K562 (cell line): ENCODE data around the gene CAMK2B. TPM values are rescaled to one million over a fixed set of nuclear protein-coding genes. Genes with fewer than 3 reads are reported as not detected.

Experiments used
- ATAC-seq: fragments of 200-7000 bp; cut with Tn5 transposase; 3 replicates; pipeline ENCODE4 v1.9.1; 2020; ENCODE audit warnings: moderate library complexity
- BruUV-seq: library from RNA; stranded (reverse); fragments of 400-500 nt; replicated peaks from 2 replicates; lab custom pipeline; 2021; lab: Mats Ljungman, UMichigan
- CTCF ChIA-PET: fragments of 300-600 bp; formaldehyde crosslinking; extraction: SDS; loops from one replicate; lab custom pipeline; 2021; ENCODE audit warnings: low intra/inter-chr PET ratio; lab: Yijun Ruan, JAX
- POLR2A ChIA-PET: fragments of 300-600, 350-650 bp; sonication (Branson Sonifier 250); formaldehyde crosslinking; extraction: SDS; loops from one replicate; lab custom pipeline; 2021; ENCODE audit warnings: antibody characterized with exemption, inconsistent platforms; lab: Yijun Ruan, JAX
- DNase-seq, 4 experiments: peaks; one replicate each; pipeline versions ENCODE4 v3.0.0 to v3.0.0-alpha.2; 2011 to 2018; ENCODE audit warnings: low spot score in 3 of 4, mixed read lengths in 3 of 4; ENCODE audit errors: extremely low read depth in 1 of 4
- FAIRE-seq: peaks from 2 replicates; lab custom pipeline; 2011; peaks lifted over from hg19 to GRCh38; lab: Jason Lieb, UNC
- H2AFZ ChIP-seq: 2 replicates; pipeline ENCODE4 v1.6.0; 2011; ENCODE audit warnings: low read depth, low read length, control low read depth, inconsistent platforms
- H3K27ac ChIP-seq: fragments of 200-600 bp; 3 replicates; pipeline ENCODE4 v1.8.0; 2011; ENCODE audit warnings: low read depth, mild to moderate bottlenecking, control low read depth, inconsistent platforms, low read length, moderate library complexity, mixed read lengths; ENCODE audit errors: extremely low read depth
- H3K27me3 ChIP-seq, 2 experiments: fragments of 300-600 bp in 1 of 2; 2 replicates in 1 of 2; 3 replicates in 1 of 2; pipeline versions ENCODE4 v1.6.0 to v1.8.0; 2011; ENCODE audit warnings: inconsistent platforms in 2 of 2, low read length in 2 of 2, mild to moderate bottlenecking in 1 of 2, mixed read lengths in 1 of 2, moderate library complexity in 1 of 2; ENCODE audit not compliant: control insufficient read depth in 2 of 2, insufficient read depth in 2 of 2
- H3K36me3 ChIP-seq: fragments of 300-600 bp; 3 replicates; pipeline ENCODE4 v1.8.0; 2011; ENCODE audit warnings: mild to moderate bottlenecking, low read length, inconsistent platforms; ENCODE audit not compliant: control insufficient read depth, insufficient read depth
- H3K4me1 ChIP-seq, 2 experiments: fragments of 200-600 bp in 1 of 2; replicated peaks in 1 of 2; 2 replicates in 1 of 2; 3 replicates in 1 of 2; pipeline versions ENCODE4 v1.5.1 to v1.8.0; 2011; ENCODE audit warnings: inconsistent platforms in 2 of 2, low read length in 2 of 2, mild to moderate bottlenecking in 1 of 2, mixed read lengths in 1 of 2, moderate library complexity in 1 of 2; ENCODE audit not compliant: control insufficient read depth in 2 of 2, insufficient read depth in 2 of 2
- H3K4me2 ChIP-seq: 2 replicates; pipeline ENCODE4 v1.6.1; 2011; ENCODE audit warnings: low read length, control low read depth, inconsistent platforms, mixed read lengths; ENCODE audit not compliant: insufficient read depth
- H3K4me3 ChIP-seq: fragments of 200-600 bp; sonication (generic), shearing (Covaris generic); 2 replicates; pipeline ENCODE4 v1.5.1; 2016; ENCODE audit warnings: control low read depth, inconsistent platforms
- H3K79me2 ChIP-seq: fragments of 200-600 bp; 3 replicates; pipeline ENCODE4 v1.8.0; 2011; ENCODE audit warnings: low read length, inconsistent platforms; ENCODE audit not compliant: control insufficient read depth, insufficient read depth
- H3K9ac ChIP-seq, 2 experiments: 2 replicates each; pipeline versions ENCODE4 v1.6.0 to v1.6.1; 2011; ENCODE audit warnings: low read depth in 2 of 2, low read length in 2 of 2, control low read depth in 1 of 2, inconsistent platforms in 1 of 2, mild to moderate bottlenecking in 1 of 2, mixed read lengths in 1 of 2; ENCODE audit not compliant: insufficient read depth in 1 of 2
- H3K9me1 ChIP-seq: one replicate; pipeline ENCODE4 v1.6.0; 2011; ENCODE audit warnings: inconsistent platforms, mild to moderate bottlenecking, low read length, moderate library complexity; ENCODE audit not compliant: control insufficient read depth, insufficient read depth
- H3K9me3 ChIP-seq: replicated peaks from 2 replicates; pipeline ENCODE4 v1.5.1; 2011; ENCODE audit warnings: low read depth, low read length, inconsistent platforms; ENCODE audit not compliant: control insufficient read depth, insufficient read depth
- H4K20me1 ChIP-seq: replicated peaks from 2 replicates; pipeline ENCODE4 v1.6.1; 2011; ENCODE audit warnings: low read length, inconsistent platforms, mixed read lengths; ENCODE audit not compliant: control insufficient read depth, insufficient read depth
- FOSL1 ChIP-seq: fragments of 200-800 bp; sonication (Bioruptor generic); conservative IDR thresholded peaks from 2 replicates; pipeline ENCODE4 v1.6.1; 2016; ENCODE audit warnings: missing genetic modification characterization, missing compliant biosample characterization
- LARP7 ChIP-seq: fragments of 450-650 bp; IDR thresholded peaks from 2 replicates; pipeline ENCODE4 v1.6.1; 2016
- SPI1 ChIP-seq: IDR thresholded peaks from 2 replicates; pipeline ENCODE4 v1.6.1; 2011; ENCODE audit warnings: low read depth, low read length, control low read depth, borderline replicate concordance
- ZNF165 ChIP-seq: fragments of 250-450 bp; sonication (Bioruptor Pico); IDR thresholded peaks from 2 replicates; pipeline ENCODE4 v1.4.0; 2020; ENCODE audit warnings: borderline replicate concordance
- WGBS: fragments of 100-300 bp; shearing (Covaris generic); methylation state at CpG from one replicate; pipeline ENCODE4 v1.1.6; 2016; ENCODE audit warnings: low coverage, mixed read lengths; ENCODE audit not compliant: insufficient coverage; ENCODE audit errors: missing lambda C conversion rate; 5-methylcytosine and 5-hydroxymethylcytosine counted together
- in situ Hi-C: fragments of 300-500 bp; cut with MboI; formaldehyde crosslinking; loops from 4 replicates; pipeline ENCODE4 v1.15.0; 2018; ENCODE audit warnings: inconsistent platforms, mixed read lengths
- intact Hi-C: fragments of 100-400 bp; cut with micrococcal nuclease; formaldehyde crosslinking; loops from 2 replicates; pipeline ENCODE4 v1.14.2; 2022
- polyA plus RNA-seq, 8 experiments: library from polyadenylated mRNA; depleted of rRNA in 4 of 8; stranded (reverse) in 5 of 8; unstranded in 3 of 8; fragments of >200 nt; fragmentation: Nextera tagmentation in 2 of 8; fragmentation: Illumina TruSeq in 1 of 8; extraction: Ambion mirVana in 2 of 8; extraction: Trizol in 1 of 8; gene quantifications; 2 replicates each; pipeline versions ENCODE4 v1.2.1 to v1.2.3, GENCODE V29; 2011 to 2014; ENCODE audit warnings: inconsistent platforms in 1 of 8, missing spikeins in 1 of 8
- total RNA-seq, 7 experiments: library from RNA; depleted of rRNA in 6 of 7; stranded (reverse); fragments of >200 nt in 6 of 7; fragmentation: Illumina TruSeq in 2 of 7; extraction: Trizol in 2 of 7; gene quantifications; 2 replicates each; pipeline versions ENCODE4 v1.2.1 to v1.2.3, GENCODE V29; 2011 to 2021; ENCODE audit warnings: low replicate concordance in 1 of 7
- TF ChIP-seq, protein P1 (sequence below): fragments of 450-650 bp; formaldehyde crosslinking; conservative IDR thresholded peaks from 2 replicates; pipeline ENCODE4 v1.4.0; 2022; ENCODE audit warnings: mild to moderate bottlenecking, missing genetic modification characterization
- TF ChIP-seq, protein P2 (sequence below): fragments of 450-650 bp; formaldehyde crosslinking; IDR thresholded peaks from 2 replicates; pipeline ENCODE4 v1.4.0; 2022; ENCODE audit warnings: missing genetic modification characterization
- TF ChIP-seq, protein P3 (sequence below): sonication (generic); formaldehyde crosslinking; IDR thresholded peaks from 2 replicates; pipeline ENCODE4 v1.8.0; 2023; ENCODE audit warnings: missing genetic modification reagents, mild to moderate bottlenecking, borderline replicate concordance

CAMK2B gene
- total and polyA plus RNA-seq, 9 of the 15 experiments (the other 6 are each of a cell fraction or from before 2014, with no cell fraction given) = 0.04 to 0.09 (median 0.05) TPM; not detected in 4

DNA sequence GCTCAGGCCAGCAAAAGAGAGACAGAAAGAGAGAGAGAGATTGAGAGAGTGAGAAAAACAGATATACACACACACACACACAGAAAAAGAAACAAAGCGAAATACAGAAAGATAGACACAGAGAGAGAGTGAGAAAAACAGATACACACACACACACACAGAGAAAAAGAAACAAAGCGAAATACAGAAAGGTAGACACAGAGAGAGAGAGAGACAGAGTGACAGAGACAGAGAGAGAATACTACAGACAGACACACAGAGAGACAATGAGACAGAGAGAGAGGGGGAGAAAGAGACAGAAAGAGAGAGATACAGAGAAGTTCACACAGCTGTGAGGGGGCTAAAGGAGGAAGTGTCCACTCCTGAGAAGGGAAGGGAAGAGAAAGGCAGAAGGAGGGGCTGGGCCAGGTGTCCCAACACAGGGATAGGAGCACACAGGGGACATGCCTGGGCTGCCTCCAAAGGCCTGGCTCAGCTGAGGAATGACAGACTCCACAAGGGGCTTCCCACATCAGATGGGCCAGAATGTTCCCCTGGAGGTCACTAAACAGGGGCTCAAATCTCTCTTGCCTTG lies 140.4 kb downstream of the CAMK2B start:
- Histone ChIP-seq H3K27ac (no peak overlapping the region), H3K4me2 (no peak overlapping the region), H3K79me2 (no peaks in the 10 kb centered on the region), H3K9me1 (no peaks in the 10 kb centered on the region), H3K27me3 (peaks cover 8 to 44% of the 10 kb centered on the region in 2 experiments; a peak in 3 of 5 replicates), H3K4me3 (no peak overlapping the region), H4K20me1 (no peaks in the 10 kb centered on the region), H3K9me3 (peaks cover 10% of the 10 kb centered on the region), H3K36me3 (no peaks in the 10 kb centered on the region), H2AFZ (no peak overlapping the region), H3K9ac (0 out of 4 replicates have a peak overlapping the region, but pooled peaks of 1 of the 2 experiments have one; percentile 29), H3K4me1 (no peaks in the 10 kb centered on the region)
- no TSS peak for BruUV-seq
- DNase-seq = no peak
- intact Hi-C loops (no loop called here), in situ Hi-C loops (no loop called here)
- POLR2A ChIA-PET = no interaction called here
- FAIRE-seq = no peak
- no peak for ATAC-seq
- no CpG with 5 or more reads among the region's 2 CpGs for WGBS
- TF ChIP-seq ZNF165 (CRISPR knock-in tag) = no peak
- TF ChIP-seq, protein P1, sequence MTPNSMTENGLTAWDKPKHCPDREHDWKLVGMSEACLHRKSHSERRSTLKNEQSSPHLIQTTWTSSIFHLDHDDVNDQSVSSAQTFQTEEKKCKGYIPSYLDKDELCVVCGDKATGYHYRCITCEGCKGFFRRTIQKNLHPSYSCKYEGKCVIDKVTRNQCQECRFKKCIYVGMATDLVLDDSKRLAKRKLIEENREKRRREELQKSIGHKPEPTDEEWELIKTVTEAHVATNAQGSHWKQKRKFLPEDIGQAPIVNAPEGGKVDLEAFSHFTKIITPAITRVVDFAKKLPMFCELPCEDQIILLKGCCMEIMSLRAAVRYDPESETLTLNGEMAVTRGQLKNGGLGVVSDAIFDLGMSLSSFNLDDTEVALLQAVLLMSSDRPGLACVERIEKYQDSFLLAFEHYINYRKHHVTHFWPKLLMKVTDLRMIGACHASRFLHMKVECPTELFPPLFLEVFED = 0 out of 2 replicates have a peak, but pooled peaks have one; percentile 68
- peak; percentile 45; the same call in 1 of the 2 replicates for TF ChIP-seq SPI1
- peak; percentile 67 for TF ChIP-seq FOSL1
- 0 out of 2 replicates have a peak, but pooled peaks have one; percentile 28 for TF ChIP-seq LARP7
- TF ChIP-seq, protein P2, sequence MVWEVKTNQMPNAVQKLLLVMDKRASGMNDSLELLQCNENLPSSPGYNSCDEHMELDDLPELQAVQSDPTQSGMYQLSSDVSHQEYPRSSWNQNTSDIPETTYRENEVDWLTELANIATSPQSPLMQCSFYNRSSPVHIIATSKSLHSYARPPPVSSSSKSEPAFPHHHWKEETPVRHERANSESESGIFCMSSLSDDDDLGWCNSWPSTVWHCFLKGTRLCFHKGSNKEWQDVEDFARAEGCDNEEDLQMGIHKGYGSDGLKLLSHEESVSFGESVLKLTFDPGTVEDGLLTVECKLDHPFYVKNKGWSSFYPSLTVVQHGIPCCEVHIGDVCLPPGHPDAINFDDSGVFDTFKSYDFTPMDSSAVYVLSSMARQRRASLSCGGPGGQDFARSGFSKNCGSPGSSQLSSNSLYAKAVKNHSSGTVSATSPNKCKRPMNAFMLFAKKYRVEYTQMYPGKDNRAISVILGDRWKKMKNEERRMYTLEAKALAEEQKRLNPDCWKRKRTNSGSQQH (CRISPR knock-in tag) = peak; percentile 61; the same call in 1 of the 2 replicates
- TF ChIP-seq, protein P3, sequence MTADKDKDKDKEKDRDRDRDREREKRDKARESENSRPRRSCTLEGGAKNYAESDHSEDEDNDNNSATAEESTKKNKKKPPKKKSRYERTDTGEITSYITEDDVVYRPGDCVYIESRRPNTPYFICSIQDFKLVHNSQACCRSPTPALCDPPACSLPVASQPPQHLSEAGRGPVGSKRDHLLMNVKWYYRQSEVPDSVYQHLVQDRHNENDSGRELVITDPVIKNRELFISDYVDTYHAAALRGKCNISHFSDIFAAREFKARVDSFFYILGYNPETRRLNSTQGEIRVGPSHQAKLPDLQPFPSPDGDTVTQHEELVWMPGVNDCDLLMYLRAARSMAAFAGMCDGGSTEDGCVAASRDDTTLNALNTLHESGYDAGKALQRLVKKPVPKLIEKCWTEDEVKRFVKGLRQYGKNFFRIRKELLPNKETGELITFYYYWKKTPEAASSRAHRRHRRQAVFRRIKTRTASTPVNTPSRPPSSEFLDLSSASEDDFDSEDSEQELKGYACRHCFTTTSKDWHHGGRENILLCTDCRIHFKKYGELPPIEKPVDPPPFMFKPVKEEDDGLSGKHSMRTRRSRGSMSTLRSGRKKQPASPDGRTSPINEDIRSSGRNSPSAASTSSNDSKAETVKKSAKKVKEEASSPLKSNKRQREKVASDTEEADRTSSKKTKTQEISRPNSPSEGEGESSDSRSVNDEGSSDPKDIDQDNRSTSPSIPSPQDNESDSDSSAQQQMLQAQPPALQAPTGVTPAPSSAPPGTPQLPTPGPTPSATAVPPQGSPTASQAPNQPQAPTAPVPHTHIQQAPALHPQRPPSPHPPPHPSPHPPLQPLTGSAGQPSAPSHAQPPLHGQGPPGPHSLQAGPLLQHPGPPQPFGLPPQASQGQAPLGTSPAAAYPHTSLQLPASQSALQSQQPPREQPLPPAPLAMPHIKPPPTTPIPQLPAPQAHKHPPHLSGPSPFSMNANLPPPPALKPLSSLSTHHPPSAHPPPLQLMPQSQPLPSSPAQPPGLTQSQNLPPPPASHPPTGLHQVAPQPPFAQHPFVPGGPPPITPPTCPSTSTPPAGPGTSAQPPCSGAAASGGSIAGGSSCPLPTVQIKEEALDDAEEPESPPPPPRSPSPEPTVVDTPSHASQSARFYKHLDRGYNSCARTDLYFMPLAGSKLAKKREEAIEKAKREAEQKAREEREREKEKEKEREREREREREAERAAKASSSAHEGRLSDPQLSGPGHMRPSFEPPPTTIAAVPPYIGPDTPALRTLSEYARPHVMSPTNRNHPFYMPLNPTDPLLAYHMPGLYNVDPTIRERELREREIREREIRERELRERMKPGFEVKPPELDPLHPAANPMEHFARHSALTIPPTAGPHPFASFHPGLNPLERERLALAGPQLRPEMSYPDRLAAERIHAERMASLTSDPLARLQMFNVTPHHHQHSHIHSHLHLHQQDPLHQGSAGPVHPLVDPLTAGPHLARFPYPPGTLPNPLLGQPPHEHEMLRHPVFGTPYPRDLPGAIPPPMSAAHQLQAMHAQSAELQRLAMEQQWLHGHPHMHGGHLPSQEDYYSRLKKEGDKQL (CRISPR knock-in tag) = no peak
- CTCF ChIA-PET = no interaction called here
